IMR-90 (cell line): ENCODE results near the gene S100A3. TPM values are rescaled to one million over a fixed set of nuclear protein-coding genes. Genes with fewer than 3 reads are reported as not detected.

Source experiments
- ATAC-seq: fragments of 200-7000 bp; cut with Tn5 transposase; 2 replicates; pipeline ENCODE4 v1.9.1; 2020; ENCODE audit warnings: low read depth, mild to moderate bottlenecking, moderate library complexity
- BruUV-seq: library from RNA; stranded (reverse); fragments of 400-500 nt; replicated peaks from 2 replicates; lab custom pipeline; 2021; lab: Mats Ljungman, UMichigan
- CTCF ChIA-PET: fragments of 300-600 bp; formaldehyde crosslinking; extraction: SDS; loops from one replicate; lab custom pipeline; 2021; ENCODE audit warnings: antibody characterized with exemption; lab: Yijun Ruan, JAX
- POLR2A ChIA-PET: fragments of 300-600 bp; sonication (Branson Sonifier 250); formaldehyde crosslinking; loops from one replicate; lab custom pipeline; 2022; ENCODE audit warnings: antibody characterized with exemption; ENCODE audit not compliant: unreplicated experiment; lab: Charles Lee
- DNase-seq: peaks from one replicate; pipeline ENCODE4 v3.0.0; 2013
- H2AFZ ChIP-seq: replicated peaks from 2 replicates; pipeline ENCODE3; 2013; ENCODE audit warnings: low read length, mild to moderate bottlenecking; ENCODE audit not compliant: poor library complexity
- H2AK5ac ChIP-seq: 2 replicates; pipeline ENCODE4 v1.6.1; 2013; ENCODE audit warnings: low read depth, low read length, inconsistent platforms
- H2AK9ac ChIP-seq: replicated peaks from 2 replicates; pipeline ENCODE3; 2013; ENCODE audit warnings: mild to moderate bottlenecking, low read depth, low read length, moderate library complexity; ENCODE audit not compliant: poor library complexity
- H2BK120ac ChIP-seq: 2 replicates; pipeline ENCODE4 v1.6.1; 2013; ENCODE audit warnings: low read depth, low read length, inconsistent platforms
- H2BK15ac ChIP-seq: 3 replicates; pipeline ENCODE4 v1.6.1; 2013; ENCODE audit warnings: low read depth, low read length, inconsistent platforms
- H2BK20ac ChIP-seq: 2 replicates; pipeline ENCODE4 v1.6.1; 2013; ENCODE audit warnings: low read depth, mild to moderate bottlenecking, inconsistent platforms, low read length, moderate library complexity
- H2BK5ac ChIP-seq: 2 replicates; pipeline ENCODE4 v1.6.1; 2013; ENCODE audit warnings: mild to moderate bottlenecking, low read depth, low read length, inconsistent platforms; ENCODE audit not compliant: poor library complexity, severe bottlenecking
- H3K14ac ChIP-seq: replicated peaks from 2 replicates; pipeline ENCODE4 v1.6.1; 2013; ENCODE audit warnings: low read depth, low read length, inconsistent platforms
- H3K18ac ChIP-seq: 2 replicates; pipeline ENCODE4 v1.6.1; 2013; ENCODE audit warnings: low read depth, low read length, control low read depth
- H3K23ac ChIP-seq: 2 replicates; pipeline ENCODE4 v1.6.1; 2013; ENCODE audit warnings: low read depth, low read length, inconsistent platforms
- H3K27ac ChIP-seq: 2 replicates; pipeline ENCODE4 v1.5.1; 2013; ENCODE audit warnings: mild to moderate bottlenecking, control low read depth, low read length; ENCODE audit not compliant: insufficient read depth
- H3K27me3 ChIP-seq: 2 replicates; pipeline ENCODE4 v1.6.1; 2013; ENCODE audit warnings: low read length; ENCODE audit not compliant: control insufficient read depth, insufficient read depth
- H3K36me3 ChIP-seq: 2 replicates; pipeline ENCODE4 v1.6.1; 2013; ENCODE audit warnings: low read length, mixed read lengths; ENCODE audit not compliant: control insufficient read depth, insufficient read depth
- H3K4ac ChIP-seq: 2 replicates; pipeline ENCODE4 v1.6.1; 2013; ENCODE audit warnings: low read depth, low read length, inconsistent platforms
- H3K4me1 ChIP-seq: 2 replicates; pipeline ENCODE4 v1.6.1; 2013; ENCODE audit warnings: low read length, mixed read lengths; ENCODE audit not compliant: control insufficient read depth, insufficient read depth
- H3K4me2 ChIP-seq: 2 replicates; pipeline ENCODE4 v1.6.1; 2013; ENCODE audit warnings: low read depth, mild to moderate bottlenecking, control low read depth, low read length, moderate library complexity
- H3K4me3 ChIP-seq: 2 replicates; pipeline ENCODE4 v1.5.1; 2013; ENCODE audit warnings: low read depth, mild to moderate bottlenecking, control low read depth, low read length, moderate library complexity; ENCODE audit not compliant: insufficient read depth
- H3K56ac ChIP-seq: 2 replicates; pipeline ENCODE4 v1.6.1; 2013; ENCODE audit warnings: low read length, inconsistent platforms; ENCODE audit not compliant: insufficient read depth; ENCODE audit errors: extremely low read depth
- H3K79me1 ChIP-seq, 2 experiments: 2 replicates each; pipeline ENCODE4 v1.6.1; 2013; ENCODE audit warnings: low read length in 2 of 2, inconsistent platforms in 1 of 2, low read depth in 1 of 2
- H3K9ac ChIP-seq: 2 replicates; pipeline ENCODE4 v1.6.1; 2013; ENCODE audit warnings: low read depth, low read length, control low read depth
- H3K9me1 ChIP-seq: 2 replicates; pipeline ENCODE4 v1.6.1; 2013; ENCODE audit warnings: low read length, inconsistent platforms; ENCODE audit not compliant: insufficient read depth
- H3K9me3 ChIP-seq: 2 replicates; pipeline ENCODE4 v1.6.1; 2013; ENCODE audit warnings: low read length; ENCODE audit not compliant: control insufficient read depth, insufficient read depth
- H4K20me1 ChIP-seq: 2 replicates; pipeline ENCODE4 v1.6.1; 2013; ENCODE audit warnings: low read length, inconsistent platforms; ENCODE audit not compliant: insufficient read depth
- H4K5ac ChIP-seq: 2 replicates; pipeline ENCODE4 v1.6.1; 2013; ENCODE audit warnings: mild to moderate bottlenecking, low read depth, low read length, control low read depth
- H4K8ac ChIP-seq, 2 experiments: 2 replicates each; pipeline ENCODE4 v1.6.1; 2013; ENCODE audit warnings: low read depth in 2 of 2, low read length in 2 of 2, control low read depth in 1 of 2, inconsistent platforms in 1 of 2
- H4K91ac ChIP-seq: 2 replicates; pipeline ENCODE4 v1.6.1; 2013; ENCODE audit warnings: low read depth, low read length, inconsistent platforms; ENCODE audit not compliant: insufficient read depth
- BHLHE40 ChIP-seq: fragments of 150-350 bp; IDR thresholded peaks from 2 replicates; pipeline ENCODE4 v1.6.1; 2016; ENCODE audit warnings: mild to moderate bottlenecking, low read depth, low read length
- CEBPB ChIP-seq: IDR thresholded peaks from 2 replicates; pipeline ENCODE4 v1.6.1; 2012; ENCODE audit warnings: low read depth, low read length, improper control_type of control experiment
- CHD1 ChIP-seq: IDR thresholded peaks from 2 replicates; pipeline ENCODE4 v1.6.1; 2012; ENCODE audit warnings: low read depth, low read length, improper control_type of control experiment
- MAFK ChIP-seq: IDR thresholded peaks from 2 replicates; pipeline ENCODE4 v1.6.1; 2012; ENCODE audit warnings: low read depth, low read length, improper control_type of control experiment
- MXI1 ChIP-seq: IDR thresholded peaks from 2 replicates; pipeline ENCODE4 v1.6.1; 2012; ENCODE audit warnings: low read depth, mild to moderate bottlenecking, low read length, moderate library complexity, borderline replicate concordance
- NFE2L2 ChIP-seq: fragments of 150-350 bp; IDR thresholded peaks from 2 replicates; pipeline ENCODE4 v1.6.1; 2016; ENCODE audit warnings: low read depth, mild to moderate bottlenecking, low read length
- POLR2A ChIP-seq: IDR thresholded peaks from 2 replicates; pipeline ENCODE4 v1.6.1; 2012; ENCODE audit warnings: mild to moderate bottlenecking, low read depth, low read length
- RAD21 ChIP-seq: IDR thresholded peaks from 2 replicates; pipeline ENCODE4 v1.6.1; 2012; ENCODE audit warnings: low read length, improper control_type of control experiment
- SMC3 ChIP-seq: fragments of 150-350 bp; IDR thresholded peaks from 2 replicates; pipeline ENCODE4 v1.6.1; 2016; ENCODE audit warnings: low read depth, mild to moderate bottlenecking, antibody characterized with exemption, low read length, moderate library complexity
- WGBS, 2 experiments: methylation state at CpG; one replicate each; pipeline versions ENCODE4 v1.1.5 to v1.1.7; 2013; ENCODE audit warnings: missing lambda C conversion rate in 2 of 2; ENCODE audit not compliant: insufficient read length in 1 of 2; ENCODE audit errors: extremely low coverage in 2 of 2; 5-methylcytosine and 5-hydroxymethylcytosine counted together
- dilution Hi-C: fragments of 300-500 bp; cut with HindIII; formaldehyde crosslinking; loops from one replicate; pipeline ENCODE4 v1.14.3; 2018; ENCODE audit warnings: low sequenced_read_pairs; ENCODE audit not compliant: unreplicated experiment
- in situ Hi-C: fragments of 300-500 bp; cut with MboI; formaldehyde crosslinking; loops from 3 replicates; pipeline ENCODE4 v1.14.3; 2019; ENCODE audit warnings: low sequenced_read_pairs, inconsistent platforms, mixed read lengths
- intact Hi-C: fragments of 100-400 bp; cut with micrococcal nuclease; formaldehyde crosslinking; loops from 2 replicates; pipeline ENCODE4 v1.10.0; 2022
- polyA plus RNA-seq, 3 experiments: library from polyadenylated mRNA; depleted of rRNA; stranded (reverse); fragments of >200 nt; gene quantifications; 2 replicates each; pipeline ENCODE4 v1.2.3, GENCODE V29; 2012; ENCODE audit warnings: low replicate concordance in 1 of 3
- total RNA-seq: library from RNA; depleted of rRNA; stranded (reverse); fragments of >200 nt; gene quantifications from 2 replicates; pipeline ENCODE4 v1.2.3, GENCODE V29; 2012
- TF ChIP-seq, protein P1 (sequence below): fragments of 150-350 bp; IDR thresholded peaks from 2 replicates; pipeline ENCODE4 v1.6.1; 2017; ENCODE audit warnings: mild to moderate bottlenecking, antibody characterized with exemption, low read length, low read depth
- TF ChIP-seq, protein P2 (sequence below): conservative IDR thresholded peaks from 2 replicates; pipeline ENCODE4 v1.5.1; 2012; ENCODE audit warnings: mild to moderate bottlenecking, low read depth, low read length, improper control_type of control experiment

S100A3 gene
- total and polyA plus RNA-seq, 2 of the 4 experiments (the other 2 are of a cell fraction) = 2.9 to 4.5 TPM

DNA sequence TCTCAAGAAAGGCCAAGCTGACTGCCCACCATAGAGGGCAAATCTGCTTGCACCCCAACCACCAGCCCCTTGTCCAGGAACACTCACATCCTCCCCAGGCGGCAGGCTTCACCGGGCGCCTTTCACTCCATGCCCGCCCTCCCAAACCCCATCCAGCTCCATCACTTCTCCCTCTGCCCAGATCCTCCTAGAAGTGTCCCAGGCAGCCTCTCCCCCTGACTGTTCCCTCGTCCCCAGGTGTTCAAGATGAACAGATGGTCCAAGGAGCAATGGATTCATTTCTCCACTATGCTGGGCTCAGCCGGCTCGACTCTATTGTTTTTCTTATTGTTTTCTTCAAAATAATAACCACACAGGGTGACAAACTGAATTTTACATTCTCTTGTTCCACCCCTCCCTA is 35.4 kb downstream of the S100A3 start:
- dilution Hi-C loops (no loop called here), in situ Hi-C loops (loop anchor here (10.0 kb wide), 2 partner anchors 51 to 131 kb away; partner anchors contain the start of gene S100A2), intact Hi-C loops (no loop called here)
- no peak overlapping the region for H3K4me3 ChIP-seq
- no peak overlapping the region for H3K23ac ChIP-seq
- H3K14ac ChIP-seq = no peak overlapping the region
- H3K4ac ChIP-seq = no peak overlapping the region
- H4K20me1 ChIP-seq = no peaks in the 10 kb centered on the region
- ChIA-PET CTCF (no interaction called here), POLR2A (no interaction called here)
- H3K4me2 ChIP-seq = no peak overlapping the region
- H3K79me1 ChIP-seq = no peaks in the 10 kb centered on the region
- WGBS, 2 experiments = 93% methylated on average over 6 of the region's 7 CpGs; no CpG with 5 or more reads in 1 of the 2 experiments
- no peak overlapping the region for H4K91ac ChIP-seq
- no peaks in the 10 kb centered on the region for H3K9me1 ChIP-seq
- H3K9me3 ChIP-seq = no peaks in the 10 kb centered on the region
- no peak overlapping the region for H3K18ac ChIP-seq
- H3K56ac ChIP-seq = no peak overlapping the region
- TF ChIP-seq, protein P1, sequence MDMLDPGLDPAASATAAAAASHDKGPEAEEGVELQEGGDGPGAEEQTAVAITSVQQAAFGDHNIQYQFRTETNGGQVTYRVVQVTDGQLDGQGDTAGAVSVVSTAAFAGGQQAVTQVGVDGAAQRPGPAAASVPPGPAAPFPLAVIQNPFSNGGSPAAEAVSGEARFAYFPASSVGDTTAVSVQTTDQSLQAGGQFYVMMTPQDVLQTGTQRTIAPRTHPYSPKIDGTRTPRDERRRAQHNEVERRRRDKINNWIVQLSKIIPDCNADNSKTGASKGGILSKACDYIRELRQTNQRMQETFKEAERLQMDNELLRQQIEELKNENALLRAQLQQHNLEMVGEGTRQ = no peak
- TF ChIP-seq SMC3 = no peak
- no peak for TF ChIP-seq MXI1
- TF ChIP-seq RAD21 = no peak
- TF ChIP-seq NFE2L2 = no peak
- TF ChIP-seq BHLHE40 = no peak
- no peak for TF ChIP-seq POLR2A
- no peak for TF ChIP-seq MAFK
- TF ChIP-seq CHD1 = no peak
- TF ChIP-seq, protein P2, sequence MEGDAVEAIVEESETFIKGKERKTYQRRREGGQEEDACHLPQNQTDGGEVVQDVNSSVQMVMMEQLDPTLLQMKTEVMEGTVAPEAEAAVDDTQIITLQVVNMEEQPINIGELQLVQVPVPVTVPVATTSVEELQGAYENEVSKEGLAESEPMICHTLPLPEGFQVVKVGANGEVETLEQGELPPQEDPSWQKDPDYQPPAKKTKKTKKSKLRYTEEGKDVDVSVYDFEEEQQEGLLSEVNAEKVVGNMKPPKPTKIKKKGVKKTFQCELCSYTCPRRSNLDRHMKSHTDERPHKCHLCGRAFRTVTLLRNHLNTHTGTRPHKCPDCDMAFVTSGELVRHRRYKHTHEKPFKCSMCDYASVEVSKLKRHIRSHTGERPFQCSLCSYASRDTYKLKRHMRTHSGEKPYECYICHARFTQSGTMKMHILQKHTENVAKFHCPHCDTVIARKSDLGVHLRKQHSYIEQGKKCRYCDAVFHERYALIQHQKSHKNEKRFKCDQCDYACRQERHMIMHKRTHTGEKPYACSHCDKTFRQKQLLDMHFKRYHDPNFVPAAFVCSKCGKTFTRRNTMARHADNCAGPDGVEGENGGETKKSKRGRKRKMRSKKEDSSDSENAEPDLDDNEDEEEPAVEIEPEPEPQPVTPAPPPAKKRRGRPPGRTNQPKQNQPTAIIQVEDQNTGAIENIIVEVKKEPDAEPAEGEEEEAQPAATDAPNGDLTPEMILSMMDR = no peak
- no peak for TF ChIP-seq CEBPB
- H2BK15ac ChIP-seq = no peak overlapping the region
- BruUV-seq = no TSS peak
- no peak overlapping the region for H3K27ac ChIP-seq
- DNase-seq = no peak
- H3K9ac ChIP-seq = no peak overlapping the region
- no peak overlapping the region for H2AK5ac ChIP-seq
- H4K8ac ChIP-seq = no peak overlapping the region
- no peaks in the 10 kb centered on the region for H3K27me3 ChIP-seq
- ATAC-seq = no peak
- no peak overlapping the region for H2BK5ac ChIP-seq
- H3K36me3 ChIP-seq = no peaks in the 10 kb centered on the region
- no peak overlapping the region for H2AK9ac ChIP-seq
- no peak overlapping the region for H2BK120ac ChIP-seq
- H4K5ac ChIP-seq = no peak overlapping the region
- H2AFZ ChIP-seq = no peak overlapping the region
- no peaks in the 10 kb centered on the region for H3K4me1 ChIP-seq
- H2BK20ac ChIP-seq = no peak overlapping the region
